Measurements from ENCODE around the gene PARM1. TPM values are rescaled to one million over a fixed set of nuclear protein-coding genes. Genes with fewer than 3 reads are reported as not detected.

The PARM1 gene
- total and polyA plus RNA-seq, 2 of the 4 experiments (the other 2 are of a cell fraction), result 0.07 to 0.18 TPM

- Histone ChIP-seq H3K27ac (ENCODE audit: insufficient read depth, low read length) (no peak overlapping the region), H3K4me3 (ENCODE audit: insufficient read depth, low read depth, low read length) (no peak overlapping the region), H3K9me1 (ENCODE audit: insufficient read depth, low read length) (no peaks in the 10 kb centered on the region), H3K9ac (ENCODE audit: low read depth, low read length) (no peak overlapping the region), H3K4ac (ENCODE audit: low read depth, low read length) (no peak overlapping the region), H3K14ac (replicated peaks; ENCODE audit: low read depth, low read length) (no peak overlapping the region), H4K8ac (ENCODE audit: low read depth in 2 of 2, low read length in 2 of 2) (no peak overlapping the region), H2BK20ac (ENCODE audit: low read depth, low read length) (no peak overlapping the region), H2BK15ac (ENCODE audit: low read depth, low read length) (no peak overlapping the region), H4K5ac (ENCODE audit: low read depth, low read length) (no peak overlapping the region), H4K91ac (ENCODE audit: insufficient read depth, low read depth, low read length) (no peak overlapping the region), H2AFZ (replicated peaks; ENCODE audit: low read length, poor library complexity) (no peak overlapping the region), H3K18ac (ENCODE audit: low read depth, low read length) (no peak overlapping the region), H3K27me3 (ENCODE audit: control insufficient read depth, insufficient read depth, low read length) (no peaks in the 10 kb centered on the region), H2BK120ac (ENCODE audit: low read depth, low read length) (no peak overlapping the region), H3K36me3 (ENCODE audit: control insufficient read depth, insufficient read depth, low read length) (no peaks in the 10 kb centered on the region), H3K4me1 (ENCODE audit: control insufficient read depth, insufficient read depth, low read length) (no peaks in the 10 kb centered on the region), H3K79me1 (ENCODE audit: low read depth in 1 of 2, low read length in 2 of 2) (no peaks in the 10 kb centered on the region), H3K56ac (ENCODE audit: extremely low read depth, insufficient read depth, low read length) (no peak overlapping the region), H4K20me1 (ENCODE audit: insufficient read depth, low read length) (no peaks in the 10 kb centered on the region), H3K9me3 (ENCODE audit: control insufficient read depth, insufficient read depth, low read length) (no peaks in the 10 kb centered on the region), H2BK5ac (ENCODE audit: low read depth, low read length, poor library complexity, severe bottlenecking) (no peak overlapping the region), H3K23ac (ENCODE audit: low read depth, low read length) (no peak overlapping the region), H2AK5ac (ENCODE audit: low read depth, low read length) (no peak overlapping the region), H3K4me2 (ENCODE audit: low read depth, low read length) (no peak overlapping the region), H2AK9ac (replicated peaks; ENCODE audit: low read depth, low read length, poor library complexity) (no peak overlapping the region)
- DNase-seq (no peak), ATAC-seq (ENCODE audit: low read depth) (no peak)
- CTCF ChIA-PET, result no interaction called here
- WGBS, 2 experiments (ENCODE audit: extremely low coverage in 2 of 2, insufficient read length in 1 of 2), result no CpG with 5 or more reads among the region's 1 CpG
- in situ Hi-C loops (cut with MboI; ENCODE audit: low sequenced_read_pairs) (no loop called here), intact Hi-C loops (cut with micrococcal nuclease) (no loop called here), dilution Hi-C loops (cut with HindIII; ENCODE audit: low sequenced_read_pairs, unreplicated experiment) (no loop called here)
- no TSS peak for BruUV-seq (replicated peaks)
- POLR2A ChIA-PET (ENCODE audit: unreplicated experiment), result no interaction called here
- TF ChIP-seq USF2 (IDR thresholded peaks at IDR 0.05; ENCODE audit: low read depth, low read length) (no peak), POLR2A (IDR thresholded peaks at IDR 0.05; ENCODE audit: low read depth, low read length) (no peak), RCOR1 (IDR thresholded peaks at IDR 0.05; ENCODE audit: insufficient replicate concordance, low read length) (no peak), ELK1 (IDR thresholded peaks at IDR 0.05; ENCODE audit: borderline replicate concordance, low read depth, low read length) (no peak), CEBPB (IDR thresholded peaks at IDR 0.05; ENCODE audit: low read depth, low read length) (no peak), RFX5 (IDR thresholded peaks at IDR 0.05; ENCODE audit: low read depth, low read length) (no peak), BHLHE40 (IDR thresholded peaks at IDR 0.05; ENCODE audit: low read depth, low read length) (no peak), MXI1 (IDR thresholded peaks at IDR 0.05; ENCODE audit: borderline replicate concordance, low read depth, low read length) (no peak), NFE2L2 (IDR thresholded peaks at IDR 0.05; ENCODE audit: low read depth, low read length) (no peak), FOS (IDR thresholded peaks at IDR 0.05; ENCODE audit: low read depth, low read length) (no peak), CTCF (conservative IDR thresholded peaks at IDR 0.05; ENCODE audit: low read depth, low read length) (no peak), MAFK (IDR thresholded peaks at IDR 0.05; ENCODE audit: low read depth, low read length) (no peak), RAD21 (IDR thresholded peaks at IDR 0.05; ENCODE audit: low read length) (no peak), CHD1 (IDR thresholded peaks at IDR 0.05; ENCODE audit: low read depth, low read length) (no peak), MAZ (IDR thresholded peaks at IDR 0.05; ENCODE audit: borderline replicate concordance, low read depth, low read length) (no peak), SMC3 (IDR thresholded peaks at IDR 0.05; ENCODE audit: low read depth, low read length) (no peak)
Measured at GRCh38 chr4:75005727-75006126, 72.8 kb downstream of the PARM1 start.
